SK-N-MC (cell line): ENCODE data around the gene TRPC5OS.

Experiments used
- DNase-seq: peaks from one replicate; pipeline ENCODE4 v3.0.0-alpha.2; 2011; ENCODE audit warnings: low read depth, low spot score
- H3K27ac ChIP-seq: fragments of 200-600 bp; sonication (generic); 2 replicates; pipeline ENCODE4 v1.5.1; 2016; ENCODE audit warnings: mixed run types
- H3K36me3 ChIP-seq: fragments of 200-600 bp; sonication (generic); 2 replicates; pipeline ENCODE4 v1.6.1; 2017; ENCODE audit warnings: antibody characterized with exemption, low read length, mixed read lengths; ENCODE audit not compliant: insufficient read depth
- H3K4me3 ChIP-seq: fragments of 200-600 bp; sonication (generic); 2 replicates; pipeline ENCODE4 v1.5.1; 2016
- H3K9ac ChIP-seq: fragments of 200-600 bp; sonication (generic); 2 replicates; pipeline ENCODE4 v1.8.0; 2017; ENCODE audit warnings: mixed run types, mixed read lengths; ENCODE audit not compliant: insufficient read length
- H3K9me3 ChIP-seq: fragments of 200-600 bp; sonication (generic); 2 replicates; pipeline ENCODE4 v1.6.1; 2017; ENCODE audit warnings: low read depth, mild to moderate bottlenecking, antibody characterized with exemption, low read length, moderate library complexity, mixed read lengths
- EZH2 ChIP-seq: fragments of 200-600 bp; sonication (generic); IDR thresholded peaks from one replicate; pipeline ENCODE4 v1.6.1; 2017; ENCODE audit warnings: antibody characterized with exemption
- FOXP2 ChIP-seq: optimal IDR thresholded peaks from 2 replicates; pipeline ENCODE3; 2011; ENCODE audit warnings: mild to moderate bottlenecking, moderate library complexity; ENCODE audit not compliant: insufficient read depth; ENCODE audit errors: extremely low read length, control extremely low read depth
- POLR2AphosphoS5 ChIP-seq: IDR thresholded peaks from 2 replicates; pipeline ENCODE4 v1.6.1; 2012; ENCODE audit warnings: mild to moderate bottlenecking, low read depth, low read length, borderline replicate concordance

The TRPC5OS gene

DNA sequence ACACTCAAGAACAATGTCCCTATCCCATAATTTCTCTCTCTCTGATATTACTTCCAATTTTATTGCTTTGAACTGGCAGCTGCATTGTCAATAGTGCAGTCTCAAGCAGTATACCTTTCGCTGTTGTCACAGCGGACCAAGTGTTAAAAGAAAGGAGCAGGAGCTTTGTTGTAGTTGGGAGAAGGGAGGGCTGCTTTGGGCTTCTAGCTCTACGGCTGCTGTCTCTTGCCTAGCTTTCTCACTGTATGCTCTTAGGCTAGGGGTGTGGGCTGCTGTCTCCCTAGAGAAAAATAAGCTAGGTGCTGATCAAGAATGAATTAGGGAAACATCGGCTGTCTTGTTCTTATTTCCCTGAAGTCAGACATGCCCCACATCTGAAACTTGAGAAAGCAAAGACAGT is 52.5 kb downstream of the TRPC5OS start:
- H3K9ac ChIP-seq = no peak overlapping the region
- H3K36me3 ChIP-seq = no peaks in the 10 kb centered on the region
- TF ChIP-seq FOXP2 (no peak), POLR2AphosphoS5 (no peak), EZH2 (no peak)
- no peak overlapping the region for H3K27ac ChIP-seq
- no peak for DNase-seq
- H3K9me3 ChIP-seq = no peaks in the 10 kb centered on the region
- no peak overlapping the region for H3K4me3 ChIP-seq
